ENCODE data around the gene DBX1.

DBX1 gene

DNA sequence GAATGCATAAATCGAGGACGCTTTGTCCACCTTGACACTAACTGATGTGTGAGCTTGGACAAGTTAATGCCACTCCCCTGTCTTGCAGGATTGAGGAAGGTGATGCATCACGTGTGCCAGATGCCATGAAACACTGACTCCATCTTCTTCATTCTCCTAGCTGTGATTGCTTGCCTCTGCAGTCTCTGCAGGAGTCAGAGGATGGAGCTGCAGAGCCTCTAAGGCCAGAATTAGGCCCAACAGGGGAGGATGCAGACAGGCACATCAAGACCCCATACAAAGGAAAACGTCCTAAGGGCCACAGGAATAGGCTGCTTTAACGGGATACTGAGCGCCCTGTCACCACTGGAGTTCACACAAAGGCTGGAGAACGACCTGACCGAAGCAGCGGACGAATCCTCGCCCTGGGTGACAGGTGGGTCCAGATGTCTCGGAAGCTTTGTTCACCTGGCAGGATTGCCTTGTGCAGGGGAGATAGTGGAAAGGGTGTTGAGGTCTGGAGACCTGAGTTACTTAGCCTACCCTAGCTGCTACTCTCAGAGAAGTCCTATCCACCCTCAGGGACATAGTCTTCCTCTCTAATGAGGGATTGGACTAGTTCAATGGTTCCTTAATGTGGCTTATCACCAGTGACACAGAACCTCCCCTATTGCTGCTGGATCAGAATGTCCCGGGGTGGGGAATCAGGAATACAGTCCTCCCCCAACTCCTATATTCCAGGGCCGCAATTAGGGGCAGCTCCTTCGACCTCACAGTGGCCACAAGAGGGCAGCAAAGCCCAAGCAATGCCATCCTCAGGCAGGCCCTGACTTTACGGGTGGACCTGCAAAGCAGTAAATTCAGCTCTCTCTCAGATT, 32.4 kb downstream of the DBX1 start:
- H3K27me3 ChIP-seq, result no peaks in the 10 kb centered on the region
- no peaks in the 10 kb centered on the region for H3K9me3 ChIP-seq
- no peaks in the 10 kb centered on the region for H3K36me3 ChIP-seq
- peak; percentile 72 for DNase-seq
- H3K4me1 ChIP-seq, result no peaks in the 10 kb centered on the region
- H3K4me3 ChIP-seq (ENCODE audit: low read depth, low read length), result no peak overlapping the region
- TF ChIP-seq, protein P1, sequence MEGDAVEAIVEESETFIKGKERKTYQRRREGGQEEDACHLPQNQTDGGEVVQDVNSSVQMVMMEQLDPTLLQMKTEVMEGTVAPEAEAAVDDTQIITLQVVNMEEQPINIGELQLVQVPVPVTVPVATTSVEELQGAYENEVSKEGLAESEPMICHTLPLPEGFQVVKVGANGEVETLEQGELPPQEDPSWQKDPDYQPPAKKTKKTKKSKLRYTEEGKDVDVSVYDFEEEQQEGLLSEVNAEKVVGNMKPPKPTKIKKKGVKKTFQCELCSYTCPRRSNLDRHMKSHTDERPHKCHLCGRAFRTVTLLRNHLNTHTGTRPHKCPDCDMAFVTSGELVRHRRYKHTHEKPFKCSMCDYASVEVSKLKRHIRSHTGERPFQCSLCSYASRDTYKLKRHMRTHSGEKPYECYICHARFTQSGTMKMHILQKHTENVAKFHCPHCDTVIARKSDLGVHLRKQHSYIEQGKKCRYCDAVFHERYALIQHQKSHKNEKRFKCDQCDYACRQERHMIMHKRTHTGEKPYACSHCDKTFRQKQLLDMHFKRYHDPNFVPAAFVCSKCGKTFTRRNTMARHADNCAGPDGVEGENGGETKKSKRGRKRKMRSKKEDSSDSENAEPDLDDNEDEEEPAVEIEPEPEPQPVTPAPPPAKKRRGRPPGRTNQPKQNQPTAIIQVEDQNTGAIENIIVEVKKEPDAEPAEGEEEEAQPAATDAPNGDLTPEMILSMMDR (IDR thresholded peaks at IDR 0.05; ENCODE audit: low read depth, low read length), result peak; percentile 74

DNA sequence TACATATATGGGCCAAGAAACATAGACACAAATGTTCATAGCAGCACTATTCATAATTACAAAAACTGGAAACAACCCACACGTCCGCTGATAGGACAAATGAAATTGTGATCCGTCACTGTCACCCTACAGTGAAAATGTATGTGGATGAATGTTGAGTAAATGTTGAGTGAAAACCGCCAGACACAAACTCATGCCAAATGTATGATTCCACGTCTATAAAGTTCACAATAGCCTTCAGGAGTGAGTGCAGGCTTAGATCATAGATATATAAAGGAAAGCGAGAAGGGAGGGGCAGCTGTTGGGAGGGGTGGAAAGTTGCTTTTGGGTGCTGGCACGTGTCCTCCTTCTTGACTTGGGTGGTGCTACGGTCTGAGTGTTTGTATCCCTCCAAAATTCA, 33.6 kb downstream of the DBX1 start:
- TF ChIP-seq, protein P1 (IDR thresholded peaks at IDR 0.05; ENCODE audit: low read depth, low read length), result no peak
- no peak overlapping the region for H3K4me3 ChIP-seq (ENCODE audit: low read depth, low read length)

DNA sequence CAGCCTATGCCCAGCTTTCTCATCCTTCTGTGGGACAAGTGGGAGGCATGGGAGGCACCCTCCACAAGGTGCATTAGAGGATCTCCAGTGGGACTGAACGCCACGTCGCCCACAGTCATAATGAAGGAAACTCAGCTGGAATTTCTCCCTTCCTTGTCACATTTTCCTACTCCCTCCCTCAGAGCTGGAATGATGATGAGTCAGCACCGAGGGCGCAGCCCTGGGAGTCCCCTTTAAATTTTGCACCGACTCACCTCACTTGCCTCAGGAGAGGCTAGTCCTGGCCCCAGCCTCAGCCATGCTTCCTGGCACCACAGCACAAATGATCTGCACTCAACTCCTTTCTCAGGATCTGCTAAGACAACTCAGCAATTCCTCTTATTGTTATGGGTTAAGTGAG, 34.3 kb downstream of the DBX1 start:
- Histone ChIP-seq H3K4me1 (no peaks in the 10 kb centered on the region), H3K9me3 (no peaks in the 10 kb centered on the region), H3K36me3 (no peaks in the 10 kb centered on the region), H3K27me3 (no peaks in the 10 kb centered on the region), H3K4me3 (ENCODE audit: low read depth, low read length) (no peak overlapping the region)
- no peak for DNase-seq
- TF ChIP-seq, protein P1 (IDR thresholded peaks at IDR 0.05; ENCODE audit: low read depth, low read length), result no peak

More for the DNA sequence above, 33.6 kb downstream of the DBX1 start:
- no peak for DNase-seq
- Histone ChIP-seq H3K36me3 (no peaks in the 10 kb centered on the region), H3K4me1 (no peaks in the 10 kb centered on the region), H3K27me3 (no peaks in the 10 kb centered on the region), H3K9me3 (no peaks in the 10 kb centered on the region)

DNA sequence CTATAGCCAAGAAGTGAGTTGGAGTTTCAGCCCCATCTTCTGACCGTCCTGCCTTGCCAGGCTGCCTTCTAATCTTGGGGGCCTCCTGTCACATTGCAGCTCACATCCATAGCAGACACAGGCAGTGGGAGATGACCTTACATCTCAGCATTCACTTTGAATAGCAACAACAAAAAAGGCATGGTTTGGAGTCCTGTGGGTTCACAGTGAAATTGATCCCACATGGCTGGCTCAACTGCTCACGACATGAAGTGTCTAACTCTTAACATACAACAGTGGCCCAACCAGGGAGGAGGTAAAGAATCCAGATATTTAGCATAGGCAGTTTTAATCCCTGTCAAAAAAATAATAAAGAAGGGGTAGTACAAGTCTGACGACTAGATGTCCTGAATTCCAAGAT, 38.1 kb downstream of the DBX1 start:
- TF ChIP-seq, protein P1 (IDR thresholded peaks at IDR 0.05; ENCODE audit: low read depth, low read length), result no peak
- Histone ChIP-seq H3K4me3 (ENCODE audit: low read depth, low read length) (no peak overlapping the region), H3K9me3 (no peaks in the 10 kb centered on the region), H3K4me1 (no peaks in the 10 kb centered on the region), H3K27me3 (no peaks in the 10 kb centered on the region), H3K36me3 (no peaks in the 10 kb centered on the region)
- no peak for DNase-seq

DNA sequence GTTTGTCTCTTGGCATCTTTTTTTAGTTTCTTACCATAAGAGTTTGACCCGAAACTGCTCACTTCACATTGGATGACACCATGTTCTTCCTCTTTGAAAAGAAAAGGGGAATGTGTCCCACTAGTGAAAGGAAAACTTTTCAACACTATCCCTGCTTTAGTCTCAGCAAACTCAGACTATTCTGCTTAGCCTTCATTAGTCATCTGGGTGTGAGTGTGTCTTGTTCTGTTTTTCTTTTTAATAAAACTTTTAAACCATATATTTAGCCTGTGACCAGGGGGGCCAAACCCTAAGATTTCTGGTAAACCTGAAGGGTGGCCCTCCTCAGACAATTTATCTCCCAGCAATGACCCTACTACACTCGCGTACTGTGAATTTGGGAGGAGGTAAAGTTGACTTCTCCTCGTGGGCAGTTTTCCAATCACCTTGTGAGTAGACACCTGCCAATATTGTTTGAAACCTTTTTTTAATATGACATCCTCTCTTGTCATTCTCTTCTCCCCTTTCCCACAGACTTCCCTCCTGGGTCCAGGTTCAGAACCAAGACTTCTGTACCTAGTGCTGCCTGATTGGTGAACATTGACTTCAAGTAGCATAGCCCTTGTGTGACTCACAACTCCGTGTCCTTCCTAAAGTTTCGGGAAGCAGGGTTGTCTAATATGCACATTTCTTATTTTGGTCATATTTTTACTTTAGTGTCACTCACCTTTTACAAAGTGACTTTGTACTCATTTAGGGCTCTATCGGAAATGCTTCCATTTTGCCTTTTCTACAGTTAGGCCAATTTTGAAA, 39.9 kb downstream of the DBX1 start:
- no peaks in the 10 kb centered on the region for H3K4me1 ChIP-seq
- H3K36me3 ChIP-seq, result no peaks in the 10 kb centered on the region
- H3K27me3 ChIP-seq, result no peaks in the 10 kb centered on the region
- no peak for DNase-seq
- H3K4me3 ChIP-seq (ENCODE audit: low read depth, low read length), result no peak overlapping the region
- H3K9me3 ChIP-seq, result no peaks in the 10 kb centered on the region
- TF ChIP-seq, protein P1 (IDR thresholded peaks at IDR 0.05; ENCODE audit: low read depth, low read length), result no peak

DNA sequence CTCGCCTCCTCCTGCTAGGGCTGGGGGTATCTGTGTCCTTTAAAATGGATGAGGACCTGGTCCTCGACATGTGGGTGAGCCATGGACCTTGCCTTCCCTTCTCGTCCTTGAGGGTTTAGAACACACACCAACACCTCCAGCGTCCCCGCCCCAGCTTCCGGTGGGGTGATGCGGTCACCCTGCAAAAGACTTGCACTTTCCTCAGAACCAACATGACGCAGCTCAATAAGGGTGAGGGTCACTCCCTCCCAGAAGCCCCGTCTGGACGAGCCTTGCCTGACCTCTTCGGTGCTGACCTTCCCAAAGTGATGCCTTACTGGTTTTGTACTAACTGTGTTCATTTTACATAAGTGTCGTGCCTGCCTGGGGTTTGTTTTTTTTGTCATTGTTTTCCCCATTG, 41.0 kb downstream of the DBX1 start:
- Histone ChIP-seq H3K4me1 (no peaks in the 10 kb centered on the region), H3K9me3 (no peaks in the 10 kb centered on the region), H3K27me3 (no peaks in the 10 kb centered on the region), H3K4me3 (ENCODE audit: low read depth, low read length) (no peak overlapping the region), H3K36me3 (no peaks in the 10 kb centered on the region)
- DNase-seq, result no peak
- TF ChIP-seq, protein P1 (IDR thresholded peaks at IDR 0.05; ENCODE audit: low read depth, low read length), result no peak
